Uterus (tissue), 4 donors: ENCODE results near the gene MYH11. TPM values are rescaled to one million over a fixed set of nuclear protein-coding genes. Genes with fewer than 3 reads are reported as not detected.

Experiments used
- DNase-seq, 2 donors: peaks; one replicate each; pipeline ENCODE4 v3.0.0-alpha.2; 2019 to 2020
- H3K27ac ChIP-seq, 2 donors: fragments of 200-600 bp; sonication (generic); 1 replicate in 1 of 2; 2 replicates in 1 of 2; pipeline ENCODE4 v1.5.1; 2016 to 2018
- H3K27me3 ChIP-seq, 2 donors: fragments of 200-600 bp; sonication (generic); one replicate each; pipeline ENCODE4 v1.5.1; 2018 to 2019; ENCODE audit warnings: control low read depth in 1 of 2
- H3K36me3 ChIP-seq, 2 donors: fragments of 200-600 bp; sonication (generic); one replicate each; pipeline ENCODE4 v1.5.1; 2019; ENCODE audit warnings: control low read depth in 1 of 2
- H3K4me1 ChIP-seq, 2 donors: fragments of 200-600 bp; sonication (generic); one replicate each; pipeline ENCODE4 v1.5.1; 2018 to 2019; ENCODE audit warnings: control low read depth in 1 of 2
- H3K4me3 ChIP-seq, 2 donors: fragments of 200-600 bp; sonication (generic); 1 replicate in 1 of 2; 2 replicates in 1 of 2; pipeline ENCODE4 v1.5.1; 2018 to 2019; ENCODE audit warnings: mild to moderate bottlenecking in 1 of 2
- H3K9me3 ChIP-seq, 2 donors: fragments of 200-600 bp; sonication (generic); one replicate each; pipeline ENCODE4 v1.5.1; 2019; ENCODE audit warnings: control low read depth in 1 of 2
- CTCF ChIP-seq, 4 experiments: fragments of 200-600 bp in 2 of 4; fragments of 450-650 bp in 2 of 4; sonication (generic) in 2 of 4; IDR thresholded peaks; one replicate each; pipeline ENCODE4 v1.5.1; 2016 to 2019; ENCODE audit warnings: antibody characterized with exemption in 4 of 4, mild to moderate bottlenecking in 2 of 4, moderate library complexity in 1 of 4
- POLR2A ChIP-seq, 2 donors: fragments of 450-650 bp; IDR thresholded peaks; one replicate each; pipeline ENCODE4 v1.6.1; 2016; ENCODE audit warnings: antibody characterized with exemption in 2 of 2, mild to moderate bottlenecking in 1 of 2, moderate library complexity in 1 of 2
- intact Hi-C: fragments of 100-400 bp; cut with DNase I; formaldehyde crosslinking; loops from one replicate; pipeline ENCODE4 v1.15.1; 2023; ENCODE audit warnings: low total_unique reads
- total RNA-seq, 4 donors: library from RNA; depleted of rRNA in 3 of 4; stranded (reverse); fragments of >200 nt in 3 of 4; gene quantifications; one replicate each; pipeline versions ENCODE4 v1.1.0 to v1.2.4, GENCODE V29; 2014 to 2023
- donor health status: DM: yes; HTN: yes; CAD: no.

Gene MYH11
- total RNA-seq, 4 donors from 2014 or later = 447 to 1,893 (median 822) TPM

GRCh38 chr16:15721018-15721417 is 135.8 kb downstream of the MYH11 start:
- no peaks in the 10 kb centered on the region for H3K9me3 ChIP-seq
- TF ChIP-seq CTCF (IDR thresholded peaks at IDR 0.05) (no peak), POLR2A (IDR thresholded peaks at IDR 0.05) (no peak)
- no peak overlapping the region for H3K4me3 ChIP-seq
- H3K36me3 ChIP-seq = no peaks in the 10 kb centered on the region
- DNase-seq = no peak
- no peaks in the 10 kb centered on the region for H3K4me1 ChIP-seq
- H3K27me3 ChIP-seq = no peaks in the 10 kb centered on the region
- no peak overlapping the region for H3K27ac ChIP-seq
- intact Hi-C loops = no loop called here

- Histone ChIP-seq H3K36me3 (no peaks in the 10 kb centered on the region), H3K9me3 (no peaks in the 10 kb centered on the region), H3K27me3 (no peaks in the 10 kb centered on the region), H3K27ac (no peak overlapping the region), H3K4me3 (no peak overlapping the region), H3K4me1 (no peaks in the 10 kb centered on the region)
- no peak for TF ChIP-seq POLR2A (IDR thresholded peaks at IDR 0.05)
- TF ChIP-seq CTCF (IDR thresholded peaks at IDR 0.05) = no peak
- intact Hi-C loops = no loop called here
- DNase-seq = no peak
Observed at GRCh38 chr16:15716694-15717447, 140.0 kb downstream of the MYH11 start.

GRCh38 chr16:15715221-15715620 is 141.6 kb downstream of the MYH11 start:
- Histone ChIP-seq H3K4me3 (no peak overlapping the region), H3K27ac (no peak overlapping the region), H3K9me3 (no peaks in the 10 kb centered on the region), H3K4me1 (no peaks in the 10 kb centered on the region), H3K36me3 (no peaks in the 10 kb centered on the region), H3K27me3 (no peaks in the 10 kb centered on the region)
- TF ChIP-seq POLR2A (IDR thresholded peaks at IDR 0.05) = no peak
- TF ChIP-seq CTCF (IDR thresholded peaks at IDR 0.05) = no peak
- intact Hi-C loops = no loop called here
- no peak for DNase-seq

- intact Hi-C loops = no loop called here
- Histone ChIP-seq H3K9me3 (no peaks in the 10 kb centered on the region), H3K4me1 (no peaks in the 10 kb centered on the region), H3K4me3 (no peak overlapping the region), H3K27ac (no peak overlapping the region), H3K36me3 (no peaks in the 10 kb centered on the region), H3K27me3 (no peaks in the 10 kb centered on the region)
- DNase-seq = no peak
- TF ChIP-seq POLR2A (IDR thresholded peaks at IDR 0.05) (no peak), CTCF (IDR thresholded peaks at IDR 0.05) (no peak)
Observed at GRCh38 chr16:15714393-15715172, 142.2 kb downstream of the MYH11 start.

- no peak for DNase-seq
- no peaks in the 10 kb centered on the region for H3K4me1 ChIP-seq
- TF ChIP-seq CTCF (IDR thresholded peaks at IDR 0.05) (no peak), POLR2A (IDR thresholded peaks at IDR 0.05) (no peak)
- H3K4me3 ChIP-seq = no peak overlapping the region
- no peaks in the 10 kb centered on the region for H3K36me3 ChIP-seq
- no peaks in the 10 kb centered on the region for H3K9me3 ChIP-seq
- intact Hi-C loops = no loop called here
- H3K27ac ChIP-seq = no peak overlapping the region
- H3K27me3 ChIP-seq = no peaks in the 10 kb centered on the region
Observed at GRCh38 chr16:15708997-15709396, 147.8 kb downstream of the MYH11 start.
